Right lobe of liver (tissue), 6 donors: Measurements from ENCODE around the gene CPSF7. TPM values are rescaled to one million over a fixed set of nuclear protein-coding genes. Genes with fewer than 3 reads are reported as not detected.

ENCODE experiments used
- ATAC-seq, 4 donors: fragments of 200-7000 bp; cut with Tn5 transposase; one replicate each; pipeline ENCODE4 v1.9.1; 2020; ENCODE audit warnings: mild to moderate bottlenecking in 4 of 4, moderate library complexity in 4 of 4
- DNase-seq, 3 donors: peaks; one replicate each; pipeline ENCODE4 v3.0.0-alpha.2; 2020
- H3K27ac ChIP-seq, 3 donors: fragments of 200-600 bp; one replicate each; pipeline ENCODE4 v1.8.0; 2022
- H3K27me3 ChIP-seq, 2 donors: fragments of 200-600 bp; one replicate each; pipeline ENCODE4 v1.8.0; 2022
- H3K36me3 ChIP-seq, 4 donors: fragments of 200-600 bp; sonication (generic) in 1 of 4; one replicate each; pipeline versions ENCODE4 v1.5.1 to v1.8.0; 2017 to 2022; ENCODE audit warnings: control low read depth in 1 of 4
- H3K4me1 ChIP-seq, 4 donors: fragments of 200-600 bp; sonication (generic) in 1 of 4; one replicate each; pipeline versions ENCODE4 v1.5.1 to v1.8.0; 2017 to 2022; ENCODE audit warnings: control low read depth in 1 of 4
- H3K4me3 ChIP-seq, 3 donors: fragments of 200-600 bp; one replicate each; pipeline ENCODE4 v1.8.0; 2022
- H3K9me3 ChIP-seq, 4 donors: fragments of 200-600 bp; sonication (generic) in 1 of 4; one replicate each; pipeline versions ENCODE4 v1.5.1 to v1.8.0; 2017 to 2022; ENCODE audit warnings: control low read depth in 1 of 4
- POLR2A ChIP-seq: fragments of 450-650 bp; IDR thresholded peaks from one replicate; pipeline ENCODE4 v1.6.1; 2017; ENCODE audit warnings: antibody characterized with exemption, mild to moderate bottlenecking
- WGBS: methylation state at CpG from one replicate; pipeline ENCODE4 v1.1.6; 2018; ENCODE audit warnings: low coverage, low lambda C conversion rate; ENCODE audit not compliant: insufficient coverage; ENCODE audit errors: missing lambda C conversion rate; 5-methylcytosine and 5-hydroxymethylcytosine counted together
- intact Hi-C, 2 donors: fragments of 100-400 bp; cut with DNase I; formaldehyde crosslinking; loops; one replicate each; pipeline versions ENCODE4 v1.11.2 to v1.14.1; 2022
- total RNA-seq, 6 experiments: library from RNA; depleted of rRNA in 2 of 6; stranded (reverse); fragments of >200 nt in 2 of 6; fragmentation: NEBNext Ultra II Directional in 3 of 6; extraction: Animal tissue kit (Norgen Biotek cat#: 25700) in 3 of 6; gene quantifications; one replicate each; pipeline versions ENCODE4 v1.1.0 to v1.2.4, GENCODE V29; 2016 to 2023
- TF ChIP-seq, protein P1 (sequence below), 4 donors: fragments of 200-600 bp in 3 of 4; fragments of 450-650 bp in 1 of 4; IDR thresholded peaks; one replicate each; pipeline versions ENCODE4 v1.5.1 to v1.8.0; 2016 to 2022; ENCODE audit warnings: antibody characterized with exemption in 4 of 4, mild to moderate bottlenecking in 2 of 4
- donor health status: DM: no; HTN: yes; CAD: no.
- donor health status: DM: no; HTN: no; CAD: no.
- donor health status: DM: no; HTN: no; CAD: no.
- donor health status: DM: no; HTN: yes; CAD: no.
- donor health status: DM: no; HTN: yes; CAD: no.

CPSF7 gene
- total RNA-seq, 6 experiments from 2014 or later: 16.7 to 52.0 (median 31.7) TPM

DNA sequence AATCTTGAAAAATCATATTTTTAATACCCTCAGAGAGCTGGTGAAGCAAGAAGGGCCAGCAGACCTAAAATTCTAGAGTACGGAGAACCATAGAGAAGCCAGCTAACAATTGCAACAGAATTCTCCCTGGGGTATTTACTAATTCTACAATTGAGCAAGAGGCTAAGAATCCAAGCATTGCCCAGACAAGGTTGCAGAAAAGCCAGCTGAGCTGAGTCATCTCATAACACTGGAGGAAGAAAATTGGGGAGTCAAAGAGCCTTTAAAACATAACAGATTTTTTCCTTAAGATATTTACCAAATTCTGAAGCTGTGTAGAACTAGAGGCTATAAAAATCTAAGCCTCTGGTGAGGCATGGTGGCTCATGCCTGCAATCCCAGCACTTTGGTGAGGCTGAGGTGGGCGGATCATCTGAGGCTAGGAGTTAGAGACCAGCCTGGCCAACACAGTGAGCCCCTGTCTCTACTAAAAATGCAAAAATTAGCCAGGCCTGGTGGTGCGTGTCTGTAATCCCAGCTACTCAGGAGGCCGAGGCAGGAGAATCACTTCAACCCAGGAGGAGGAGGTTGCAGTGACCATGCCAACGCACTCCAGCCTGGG lies 51.0 kb downstream of the CPSF7 start:
- no peak for TF ChIP-seq POLR2A
- TF ChIP-seq, protein P1, sequence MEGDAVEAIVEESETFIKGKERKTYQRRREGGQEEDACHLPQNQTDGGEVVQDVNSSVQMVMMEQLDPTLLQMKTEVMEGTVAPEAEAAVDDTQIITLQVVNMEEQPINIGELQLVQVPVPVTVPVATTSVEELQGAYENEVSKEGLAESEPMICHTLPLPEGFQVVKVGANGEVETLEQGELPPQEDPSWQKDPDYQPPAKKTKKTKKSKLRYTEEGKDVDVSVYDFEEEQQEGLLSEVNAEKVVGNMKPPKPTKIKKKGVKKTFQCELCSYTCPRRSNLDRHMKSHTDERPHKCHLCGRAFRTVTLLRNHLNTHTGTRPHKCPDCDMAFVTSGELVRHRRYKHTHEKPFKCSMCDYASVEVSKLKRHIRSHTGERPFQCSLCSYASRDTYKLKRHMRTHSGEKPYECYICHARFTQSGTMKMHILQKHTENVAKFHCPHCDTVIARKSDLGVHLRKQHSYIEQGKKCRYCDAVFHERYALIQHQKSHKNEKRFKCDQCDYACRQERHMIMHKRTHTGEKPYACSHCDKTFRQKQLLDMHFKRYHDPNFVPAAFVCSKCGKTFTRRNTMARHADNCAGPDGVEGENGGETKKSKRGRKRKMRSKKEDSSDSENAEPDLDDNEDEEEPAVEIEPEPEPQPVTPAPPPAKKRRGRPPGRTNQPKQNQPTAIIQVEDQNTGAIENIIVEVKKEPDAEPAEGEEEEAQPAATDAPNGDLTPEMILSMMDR (IDR thresholded peaks at IDR 0.05): no peak
- intact Hi-C loops: no loop called here
- Histone ChIP-seq H3K9me3 (peaks cover 0 to 3% (median 0%) of the 10 kb centered on the region in 4 donors), H3K36me3 (no peaks in the 10 kb centered on the region), H3K27ac (peak overlapping the region in 1 of 3 donors; percentile 69), H3K4me1 (peaks cover 0 to 22% (median 5%) of the 10 kb centered on the region in 4 donors), H3K4me3 (no peak overlapping the region), H3K27me3 (no peaks in the 10 kb centered on the region)
- WGBS: 45% methylated on average over 2 of the region's 5 CpGs
- ATAC-seq (peak; percentile 89 to 95 (median 92)), DNase-seq (no peak)

DNA sequence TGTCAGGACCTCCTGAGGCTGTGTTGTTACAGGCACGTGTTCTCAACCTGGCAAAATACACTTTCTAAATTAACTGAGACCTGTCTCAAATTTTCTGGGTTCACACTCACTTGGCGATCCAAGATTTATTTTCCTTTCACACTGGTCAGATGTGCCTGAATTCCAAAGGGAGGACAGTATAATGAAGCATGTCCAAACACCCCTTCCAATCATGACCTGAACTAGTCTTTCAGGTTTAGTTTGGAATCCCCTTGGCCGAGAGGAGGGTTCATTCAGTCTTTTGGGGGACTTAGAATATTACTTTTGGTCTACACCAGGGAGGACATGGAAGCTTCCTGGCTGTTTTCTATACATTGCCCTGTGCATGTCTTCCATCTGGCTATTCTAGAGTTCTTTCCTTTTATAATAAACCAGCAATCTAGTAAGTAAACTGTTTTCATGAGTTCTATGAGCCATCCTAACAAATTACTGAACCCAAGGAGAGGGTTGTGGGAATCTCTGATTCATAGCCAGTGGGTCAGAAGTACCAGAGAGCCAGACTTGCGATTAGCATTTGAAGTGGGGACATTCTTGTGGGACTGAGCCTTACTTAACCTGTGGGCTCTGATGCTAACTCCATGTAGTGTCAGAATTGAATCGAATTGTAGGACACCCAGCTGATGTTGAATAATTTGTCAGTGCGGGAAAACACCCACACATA lies 52.2 kb downstream of the CPSF7 start:
- no peak for DNase-seq
- Histone ChIP-seq H3K4me3 (no peak overlapping the region), H3K27me3 (no peaks in the 10 kb centered on the region), H3K27ac (no peak overlapping the region), H3K36me3 (no peaks in the 10 kb centered on the region), H3K4me1 (peaks cover 0 to 28% (median 7%) of the 10 kb centered on the region in 4 donors), H3K9me3 (peaks cover 0 to 3% (median 0%) of the 10 kb centered on the region in 4 donors)
- intact Hi-C loops: no loop called here
- no peak for TF ChIP-seq POLR2A
- TF ChIP-seq, protein P1 (IDR thresholded peaks at IDR 0.05): no peak
- ATAC-seq: no peak
- 95% methylated on average over 5 of the region's 6 CpGs for WGBS

GRCh38 chr11:61375761-61376108 lies 54.0 kb downstream of the CPSF7 start:
- Histone ChIP-seq H3K9me3 (peaks cover 0 to 3% (median 0%) of the 10 kb centered on the region in 4 donors), H3K27ac (peak overlapping the region in 1 of 3 donors; percentile 61), H3K27me3 (no peaks in the 10 kb centered on the region), H3K36me3 (no peaks in the 10 kb centered on the region), H3K4me1 (peaks cover 0 to 28% (median 7%) of the 10 kb centered on the region in 4 donors), H3K4me3 (no peak overlapping the region)
- TF ChIP-seq POLR2A: no peak
- TF ChIP-seq, protein P1 (IDR thresholded peaks at IDR 0.05): no peak
- DNase-seq (peak; percentile 35 to 84 (median 70)), ATAC-seq (peak; percentile 54 to 84 (median 68))
- intact Hi-C loops: no loop called here
- 32% methylated on average over 6 of the region's 6 CpGs for WGBS

GRCh38 chr11:61372659-61373420 lies 56.9 kb downstream of the CPSF7 start:
- Histone ChIP-seq H3K9me3 (peaks cover 0 to 3% (median 0%) of the 10 kb centered on the region in 4 donors), H3K4me3 (no peak overlapping the region), H3K27me3 (no peaks in the 10 kb centered on the region), H3K4me1 (peaks cover 0 to 41% (median 14%) of the 10 kb centered on the region in 4 donors), H3K36me3 (peaks cover 0 to 7% (median 3%) of the 10 kb centered on the region in 4 donors), H3K27ac (no peak overlapping the region)
- WGBS: 53% methylated on average over 8 of the region's 8 CpGs
- DNase-seq (no peak), ATAC-seq (no peak)
- TF ChIP-seq, protein P1 (IDR thresholded peaks at IDR 0.05): no peak
- no peak for TF ChIP-seq POLR2A
- intact Hi-C loops: no loop called here
